D341Med (cell line): ENCODE results near the gene PACSIN1.

Experiments
- DNase-seq: peaks from one replicate; pipeline ENCODE4 v3.0.0; 2012; ENCODE audit warnings: low spot score

The PACSIN1 gene

GRCh38 chr6:34546551-34547321, 80.9 kb downstream of the PACSIN1 start:
- DNase-seq, result peak; percentile 79

- DNase-seq, result no peak
Observed at GRCh38 chr6:34547701-34548644, 82.1 kb downstream of the PACSIN1 start.

- DNase-seq, result peak; percentile 91
Observed at GRCh38 chr6:34549026-34549803, 83.3 kb downstream of the PACSIN1 start.

GRCh38 chr6:34549804-34550202, 83.9 kb downstream of the PACSIN1 start:
- DNase-seq, result no peak

GRCh38 chr6:34551720-34552119, 85.8 kb downstream of the PACSIN1 start:
- DNase-seq, result no peak

GRCh38 chr6:34552620-34553019, 86.7 kb downstream of the PACSIN1 start:
- no peak for DNase-seq

GRCh38 chr6:34553146-34553545, 87.3 kb downstream of the PACSIN1 start:
- no peak for DNase-seq

GRCh38 chr6:34553750-34554149, 87.9 kb downstream of the PACSIN1 start:
- no peak for DNase-seq

- DNase-seq, result no peak
Observed at GRCh38 chr6:34554291-34555006, 88.6 kb downstream of the PACSIN1 start.

- DNase-seq, result no peak
Observed at GRCh38 chr6:34555007-34555322, 89.1 kb downstream of the PACSIN1 start.

- no peak for DNase-seq
Observed at GRCh38 chr6:34555328-34555727, 89.5 kb downstream of the PACSIN1 start.

GRCh38 chr6:34556031-34556471, 90.2 kb downstream of the PACSIN1 start, which contains the start of gene SPDEF:
TSS of gene SPDEF (minus strand) at chr6:34556329. CDS start at chr6:34544455, 11,874 bp downstream.
- DNase-seq, result no peak

GRCh38 chr6:34556493-34556892, 90.6 kb downstream of the PACSIN1 start:
- no peak for DNase-seq

- DNase-seq, result no peak
Observed at GRCh38 chr6:34557228-34557627, 91.4 kb downstream of the PACSIN1 start.

GRCh38 chr6:34558172-34558714, 92.4 kb downstream of the PACSIN1 start:
- DNase-seq, result no peak

GRCh38 chr6:34559651-34560365, 93.9 kb downstream of the PACSIN1 start:
- DNase-seq, result no peak

- peak; percentile 75 for DNase-seq
Observed at GRCh38 chr6:34560366-34561226, 94.7 kb downstream of the PACSIN1 start.

GRCh38 chr6:34561227-34561530, 95.3 kb downstream of the PACSIN1 start:
- no peak for DNase-seq

- no peak for DNase-seq
Observed at GRCh38 chr6:34562350-34562749, 96.5 kb downstream of the PACSIN1 start.
